Measurements from ENCODE around the gene ZNF384. TPM values are rescaled to one million over a fixed set of nuclear protein-coding genes. Genes with fewer than 3 reads are reported as not detected.
"Not testable (repeated sequence)": the region's sequence is repeated elsewhere in the genome, so short reads cannot be mapped to it uniquely, and the experiment has no call there.

Gene ZNF384
- total and polyA plus RNA-seq, 3 donors from 2014 or later: 78.5 to 94.9 (median 85.1) TPM

DNA sequence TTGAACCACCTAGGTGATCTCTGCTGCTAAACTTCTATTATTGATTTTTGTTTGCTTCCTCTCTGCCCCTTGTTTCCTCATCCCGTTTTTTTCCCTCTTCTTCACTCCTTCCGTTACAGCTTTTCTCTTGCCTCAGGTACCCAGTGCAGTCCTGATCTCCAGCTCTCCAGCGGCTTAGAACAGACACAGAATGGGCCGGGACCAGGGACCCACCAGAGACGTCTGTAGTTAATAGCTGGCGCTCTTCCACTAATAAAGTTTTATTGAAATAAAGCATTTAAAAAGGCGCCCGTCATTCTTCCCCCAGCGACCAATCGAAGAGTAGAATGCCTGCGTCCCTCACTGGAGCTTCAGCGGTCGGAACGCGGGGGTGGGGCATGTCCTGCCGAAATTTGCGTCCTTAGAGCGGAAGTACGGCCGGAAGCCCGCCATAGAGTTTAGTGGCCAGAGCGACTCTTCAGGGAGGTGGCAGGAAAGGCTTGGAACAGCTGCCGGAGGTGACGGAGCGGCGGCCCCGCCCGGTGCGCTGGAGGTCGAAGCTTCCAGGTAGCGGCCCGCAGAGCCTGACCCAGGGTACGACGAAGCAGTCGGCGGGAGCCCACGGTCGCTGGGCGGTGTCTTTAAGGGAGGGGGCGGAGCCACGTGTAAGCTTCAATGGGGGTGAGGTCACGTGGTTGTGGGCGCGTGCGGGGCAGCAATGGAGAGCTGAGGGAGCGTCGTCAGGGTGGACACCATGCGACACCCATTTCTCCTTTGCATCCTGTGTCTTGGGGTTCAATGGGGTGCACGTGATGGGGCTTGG lies 34.6 kb upstream of the ZNF384 start, which contains the start of gene COPS7A:
COPS7A (plus strand) TSS at position 440 of the 802 bp plus-strand sequence. CDS start 611 bp downstream, outside the sequence.
- peaks cover 5% of the 10 kb centered on the region for H3K4me1 ChIP-seq
- H3K27ac ChIP-seq: peak within 1 kb of the TSS; percentile 78 to 81
- DNase-seq: peak; percentile 99
- no peaks in the 10 kb centered on the region for H3K36me3 ChIP-seq (ENCODE audit: low read depth, missing control alignments)
- intact Hi-C loops (cut with DNase I; ENCODE audit: low total_unique reads): loop anchor here (5.0 kb wide), 1 partner anchor 37 kb away; the partner anchor contains the start of gene ZNF384
- 0% methylated on average over 31 to 49 of the region's 49 CpGs for WGBS, 2 donors
- H3K9me3 ChIP-seq: no peaks in the 10 kb centered on the region
- peak within 1 kb of the TSS; percentile 57 to 78 for H3K4me3 ChIP-seq
- H3K27me3 ChIP-seq: no peaks in the 10 kb centered on the region
- no peak for TF ChIP-seq POLR2A (IDR thresholded peaks at IDR 0.05)
- TF ChIP-seq, protein P1, sequence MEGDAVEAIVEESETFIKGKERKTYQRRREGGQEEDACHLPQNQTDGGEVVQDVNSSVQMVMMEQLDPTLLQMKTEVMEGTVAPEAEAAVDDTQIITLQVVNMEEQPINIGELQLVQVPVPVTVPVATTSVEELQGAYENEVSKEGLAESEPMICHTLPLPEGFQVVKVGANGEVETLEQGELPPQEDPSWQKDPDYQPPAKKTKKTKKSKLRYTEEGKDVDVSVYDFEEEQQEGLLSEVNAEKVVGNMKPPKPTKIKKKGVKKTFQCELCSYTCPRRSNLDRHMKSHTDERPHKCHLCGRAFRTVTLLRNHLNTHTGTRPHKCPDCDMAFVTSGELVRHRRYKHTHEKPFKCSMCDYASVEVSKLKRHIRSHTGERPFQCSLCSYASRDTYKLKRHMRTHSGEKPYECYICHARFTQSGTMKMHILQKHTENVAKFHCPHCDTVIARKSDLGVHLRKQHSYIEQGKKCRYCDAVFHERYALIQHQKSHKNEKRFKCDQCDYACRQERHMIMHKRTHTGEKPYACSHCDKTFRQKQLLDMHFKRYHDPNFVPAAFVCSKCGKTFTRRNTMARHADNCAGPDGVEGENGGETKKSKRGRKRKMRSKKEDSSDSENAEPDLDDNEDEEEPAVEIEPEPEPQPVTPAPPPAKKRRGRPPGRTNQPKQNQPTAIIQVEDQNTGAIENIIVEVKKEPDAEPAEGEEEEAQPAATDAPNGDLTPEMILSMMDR (IDR thresholded peaks at IDR 0.05): peak in 1 of 3 experiments; percentile 11

DNA sequence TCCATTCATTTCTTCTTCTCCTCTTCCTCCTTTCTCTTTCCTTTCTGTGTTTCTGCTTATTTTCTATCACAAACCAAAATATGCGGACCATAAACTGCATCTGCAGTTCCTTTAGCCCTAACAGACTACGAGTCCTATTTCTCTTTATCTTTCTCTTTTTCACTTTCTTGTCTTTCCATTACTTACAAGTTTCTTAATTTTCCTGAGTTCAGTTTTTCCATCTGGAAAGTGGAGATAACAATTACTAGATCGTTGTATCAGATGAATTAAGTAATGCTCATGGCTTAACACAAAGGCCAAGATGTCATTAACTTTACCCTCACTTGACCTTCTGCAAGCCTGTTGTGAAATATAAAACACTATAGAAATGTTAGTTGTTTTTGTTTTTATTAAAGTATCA lies 33.7 kb upstream of the ZNF384 start:
- no peak for DNase-seq
- Histone ChIP-seq H3K27ac (no peak overlapping the region), H3K4me1 (peaks cover 5% of the 10 kb centered on the region), H3K4me3 (no peak overlapping the region), H3K27me3 (no peaks in the 10 kb centered on the region), H3K36me3 (ENCODE audit: low read depth, missing control alignments) (no peaks in the 10 kb centered on the region), H3K9me3 (no peaks in the 10 kb centered on the region)
- 62 to 69% methylated on average over 3 of the region's 3 CpGs for WGBS, 2 donors
- TF ChIP-seq, protein P1 (IDR thresholded peaks at IDR 0.05): no peak
- no peak for TF ChIP-seq POLR2A (IDR thresholded peaks at IDR 0.05)
- intact Hi-C loops (cut with DNase I; ENCODE audit: low total_unique reads): loop anchor here (5.0 kb wide), 1 partner anchor 36 kb away; the partner anchor contains the start of gene ZNF384

DNA sequence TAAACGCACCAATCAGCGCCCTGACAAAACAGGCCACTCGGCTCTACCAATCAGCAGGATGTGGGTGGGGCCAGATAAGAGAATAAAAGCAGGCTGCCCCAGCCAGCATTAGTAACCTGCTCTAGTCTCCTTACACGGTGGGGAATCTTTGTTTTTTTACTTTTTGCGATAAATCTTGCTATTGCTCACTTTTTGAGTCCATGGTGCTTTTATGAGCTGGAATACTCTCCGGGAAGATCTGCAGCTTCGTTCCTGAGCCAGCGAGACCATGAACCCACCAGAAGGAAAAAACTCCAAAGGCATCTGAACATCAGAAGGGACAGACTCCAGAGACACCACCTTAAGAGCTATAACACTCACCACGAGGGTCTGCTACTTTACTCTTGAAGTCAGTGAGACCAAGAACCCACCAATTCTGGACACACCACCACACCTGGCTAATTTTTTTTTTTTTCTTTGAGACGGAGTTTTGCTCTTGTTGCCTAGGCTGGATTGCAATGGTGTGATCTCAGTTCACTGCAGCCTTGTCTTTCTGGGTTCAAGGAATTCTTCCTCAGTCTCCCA lies 27.8 kb upstream of the ZNF384 start:
- WGBS, 2 donors: 74 to 80% methylated on average over 10 of the region's 10 CpGs

DNA sequence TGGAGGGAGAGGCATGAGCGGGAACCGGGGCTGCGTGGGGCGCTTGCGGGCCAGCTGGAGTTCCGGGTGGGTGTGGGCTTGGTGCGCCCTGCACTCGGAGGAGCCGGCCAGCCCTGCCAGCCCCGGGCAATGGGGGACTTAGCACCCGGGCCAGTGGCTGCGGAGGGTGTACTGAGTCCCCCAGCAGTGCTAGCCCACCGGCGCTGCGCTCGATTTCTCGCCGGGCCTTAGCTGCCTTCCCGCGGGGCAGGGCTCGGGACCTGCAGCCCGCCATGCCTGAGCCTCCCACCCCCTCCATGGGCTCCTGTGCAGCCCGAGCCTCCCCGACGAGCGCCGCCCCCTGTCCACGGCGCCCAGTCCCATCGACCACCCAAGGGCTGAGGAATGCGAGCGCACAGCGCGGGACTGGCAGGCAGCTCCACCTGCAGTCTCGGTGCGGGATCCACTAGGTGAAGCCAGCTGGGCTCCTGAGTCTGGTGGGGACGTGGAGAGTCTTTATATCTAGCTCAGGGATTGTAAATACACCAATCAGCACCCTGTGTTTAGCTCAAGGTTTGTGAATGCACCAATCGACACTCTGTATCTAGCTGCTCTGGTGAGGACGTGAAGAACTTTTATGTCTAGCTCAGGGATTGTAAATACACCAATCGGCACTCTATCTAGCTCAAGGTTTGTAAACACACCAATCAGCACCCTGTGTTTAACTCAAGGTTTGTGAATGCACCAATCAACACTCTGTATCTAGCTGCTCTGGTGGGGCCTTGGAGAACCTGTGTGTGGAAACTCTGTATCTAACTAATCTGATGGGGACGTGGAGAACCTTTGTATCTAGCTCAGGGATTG lies 27.1 kb upstream of the ZNF384 start:
- peak; percentile 50 for DNase-seq
- H3K27me3 ChIP-seq; intact Hi-C loops (cut with DNase I; ENCODE audit: low total_unique reads); H3K27ac ChIP-seq; H3K36me3 ChIP-seq (ENCODE audit: low read depth, missing control alignments); H3K4me1 ChIP-seq; H3K9me3 ChIP-seq: not testable (repeated sequence)
- 73 to 90% methylated on average over 3 to 36 of the region's 41 CpGs for WGBS, 2 donors
- peak overlapping the region in 1 of 2 donors; percentile 13 for H3K4me3 ChIP-seq

More for the DNA sequence above, 27.8 kb upstream of the ZNF384 start:
- Histone ChIP-seq H3K27me3 (no peaks in the 10 kb centered on the region), H3K36me3 (ENCODE audit: low read depth, missing control alignments) (no peaks in the 10 kb centered on the region), H3K9me3 (no peaks in the 10 kb centered on the region), H3K4me3 (no peak overlapping the region), H3K4me1 (no peaks in the 10 kb centered on the region), H3K27ac (no peak overlapping the region)
- intact Hi-C loops (cut with DNase I; ENCODE audit: low total_unique reads): no loop called here
- no peak for DNase-seq
- TF ChIP-seq POLR2A (IDR thresholded peaks at IDR 0.05): no peak
- TF ChIP-seq, protein P1 (IDR thresholded peaks at IDR 0.05): no peak

Data from testis (tissue), 3 donors.